ENCODE data around the gene CNTLN. TPM values are rescaled to one million over a fixed set of nuclear protein-coding genes. Genes with fewer than 3 reads are reported as not detected.
A peak's percentile ranks its signal among the peaks of the same experiment; 100 is the strongest.

The CNTLN gene
- total RNA-seq, 1 experiment from 2014 or later, result 15.0 TPM

- no CpG with 5 or more reads among the region's 3 CpGs for WGBS (ENCODE audit: extremely low coverage, insufficient read length, low lambda C conversion rate)
- H3K9me3 Mint-ChIP-seq, result peaks cover 4 to 11% of the 10 kb centered on the region in 2 experiments
Measured at GRCh38 chr9:17148324-17148723, 13.5 kb downstream of the CNTLN start.

More at GRCh38 chr9:17148324-17148723, 13.5 kb downstream of the CNTLN start:
- Histone ChIP-seq H3K27ac (ENCODE audit: insufficient read length, low read depth, low read length) (no peak overlapping the region), H3K9ac (ENCODE audit: extremely low read depth, insufficient read length, low read length) (no peak overlapping the region), H3K27me3 (ENCODE audit: insufficient read depth, low read length) (no peaks in the 10 kb centered on the region), H3K18ac (ENCODE audit: insufficient read length, low read depth, low read length) (no peak overlapping the region), H4K8ac (replicated peaks; ENCODE audit: insufficient read length, low read depth, low read length) (peak overlapping the region; percentile 14), H2BK12ac (ENCODE audit: insufficient read length, low read depth, low read length) (no peak overlapping the region), H3K14ac (ENCODE audit: insufficient read depth, low read length) (no peak overlapping the region), H3K23me2 (ENCODE audit: insufficient read length, low read depth, low read length, poor library complexity, severe bottlenecking) (no peaks in the 10 kb centered on the region), H4K5ac (ENCODE audit: insufficient read length, low read depth, low read length) (no peak overlapping the region), H2AFZ (ENCODE audit: low read length) (no peak overlapping the region), H3K9me3 (ENCODE audit: control insufficient read depth, low read depth, low read length) (no peaks in the 10 kb centered on the region), H2BK15ac (ENCODE audit: low read depth, low read length) (no peak overlapping the region), H3T11ph (ENCODE audit: low read length) (no peak overlapping the region), H3K79me1 (ENCODE audit: insufficient read depth, low read depth, low read length, poor library complexity, severe bottlenecking) (no peaks in the 10 kb centered on the region), H3K4me2 (ENCODE audit: insufficient read depth, insufficient read length, low read length) (no peak overlapping the region), H3K23ac (ENCODE audit: insufficient read length, low read depth, low read length) (no peak overlapping the region), H4K91ac (ENCODE audit: insufficient read length, low read depth, low read length) (no peak overlapping the region), H3K4me1 (ENCODE audit: insufficient read depth, low read length) (no peaks in the 10 kb centered on the region), H4K20me1 (ENCODE audit: control insufficient read depth, insufficient read depth, insufficient read length) (no peaks in the 10 kb centered on the region), H2BK5ac (ENCODE audit: insufficient read length, low read length) (no peak overlapping the region), H2BK120ac (ENCODE audit: low read depth, low read length, poor library complexity, severe bottlenecking) (no peak overlapping the region), H3K56ac (ENCODE audit: insufficient read length, low read depth, low read length) (no peak overlapping the region), H2BK20ac (ENCODE audit: low read depth, low read length, poor library complexity, severe bottlenecking) (no peak overlapping the region), H3K79me2 (ENCODE audit: insufficient read depth, low read length) (no peaks in the 10 kb centered on the region; the same call in 1 of the 2 replicates), H3K4ac (ENCODE audit: low read depth, low read length) (no peak overlapping the region), H2AK5ac (ENCODE audit: insufficient read length, low read length) (no peak overlapping the region)
- no peak overlapping the region for H3K4me3 Mint-ChIP-seq
- DNase-seq, result no peak
- TF ChIP-seq CTCF (conservative IDR thresholded peaks at IDR 0.05), result no peak
- H3K27ac Mint-ChIP-seq, result no peak overlapping the region
- peaks cover 38 to 55% (median 50%) of the 10 kb centered on the region in 3 experiments for H3K36me3 Mint-ChIP-seq (ENCODE audit: insufficient read depth in 1 of 3, low read depth in 3 of 3)
- H3K4me1 Mint-ChIP-seq, result no peaks in the 10 kb centered on the region
- H3K27me3 Mint-ChIP-seq (ENCODE audit: low read depth), result no peaks in the 10 kb centered on the region
